H1 (cell line): ENCODE measurements around the gene ADAMTS17. TPM values are rescaled to one million over a fixed set of nuclear protein-coding genes. Genes with fewer than 3 reads are reported as not detected.

Experiments used
- CTCF ChIA-PET: fragments of 300-600 bp; sonication (Branson Sonifier 250); formaldehyde crosslinking; loops from one replicate; lab custom pipeline; 2021; ENCODE audit not compliant: partially characterized antibody; lab: Charles Lee
- POLR2A ChIA-PET: fragments of 300-600 bp; sonication (Branson Sonifier 250); formaldehyde crosslinking; loops from one replicate; lab custom pipeline; 2021; ENCODE audit warnings: inconsistent platforms; ENCODE audit not compliant: partially characterized antibody; lab: Charles Lee
- DNase-seq, 2 experiments: peaks; one replicate each; pipeline versions ENCODE4 v3.0.0 to v3.0.0-alpha.2; 2010 to 2022; ENCODE audit warnings: low spot score in 2 of 2, low read depth in 1 of 2, mixed read lengths in 1 of 2
- FAIRE-seq: peaks from 2 replicates; lab custom pipeline; 2011; peaks lifted over from hg19 to GRCh38; lab: Jason Lieb, UNC
- H2AFZ ChIP-seq: 2 replicates; pipeline ENCODE4 v1.8.1; 2012; ENCODE audit warnings: low read length, inconsistent platforms
- H2AK5ac ChIP-seq: 2 replicates; pipeline ENCODE4 v1.6.1; 2013; ENCODE audit warnings: low read depth, low read length
- H2BK120ac ChIP-seq: replicated peaks from 2 replicates; pipeline ENCODE3; 2013; ENCODE audit warnings: low read depth, low read length, inconsistent platforms
- H2BK12ac ChIP-seq: 2 replicates; pipeline ENCODE4 v1.6.1; 2013; ENCODE audit warnings: low read depth, low read length
- H2BK15ac ChIP-seq: 2 replicates; pipeline ENCODE4 v1.6.1; 2013; ENCODE audit warnings: low read length
- H2BK20ac ChIP-seq: 2 replicates; pipeline ENCODE4 v1.6.1; 2013; ENCODE audit warnings: low read length
- H2BK5ac ChIP-seq: 2 replicates; pipeline ENCODE4 v1.6.1; 2013; ENCODE audit warnings: low read depth, low read length
- H3K14ac ChIP-seq: 2 replicates; pipeline ENCODE4 v1.6.1; 2013; ENCODE audit warnings: inconsistent platforms; ENCODE audit not compliant: insufficient read length
- H3K18ac ChIP-seq: 2 replicates; pipeline ENCODE4 v1.6.1; 2013; ENCODE audit warnings: low read length; ENCODE audit errors: extremely low read depth
- H3K23ac ChIP-seq: 2 replicates; pipeline ENCODE4 v1.6.1; 2013; ENCODE audit warnings: inconsistent platforms; ENCODE audit not compliant: insufficient read length
- H3K23me2 ChIP-seq: 2 replicates; pipeline ENCODE4 v1.6.1; 2013; ENCODE audit warnings: low read depth, low read length
- H3K27ac ChIP-seq: 2 replicates; pipeline ENCODE4 v1.6.1; 2011; ENCODE audit warnings: low read depth, low read length, inconsistent platforms
- H3K27me3 ChIP-seq, 4 experiments: replicated peaks in 1 of 4; 1 replicate in 1 of 4; 2 replicates in 3 of 4; pipeline versions ENCODE4 v1.6.1 to v1.8.1; 2011 to 2013; ENCODE audit warnings: low read length in 3 of 4, mild to moderate bottlenecking in 3 of 4, inconsistent platforms in 2 of 4, mixed read lengths in 2 of 4, moderate library complexity in 1 of 4; ENCODE audit not compliant: control insufficient read depth in 3 of 4, insufficient read depth in 3 of 4; ENCODE audit errors: extremely low read depth in 1 of 4
- H3K36me3 ChIP-seq, 4 experiments: 2 replicates each; pipeline versions ENCODE4 v1.6.1 to v1.8.1; 2011 to 2013; ENCODE audit warnings: mild to moderate bottlenecking in 4 of 4, low read length in 3 of 4, moderate library complexity in 2 of 4, control low read depth in 1 of 4, inconsistent platforms in 1 of 4; ENCODE audit not compliant: insufficient read depth in 4 of 4, control insufficient read depth in 2 of 4
- H3K4ac ChIP-seq: replicated peaks from 2 replicates; pipeline ENCODE3; 2013; ENCODE audit warnings: low read length, low read depth, mixed read lengths, inconsistent platforms; ENCODE audit not compliant: insufficient read length
- H3K4me1 ChIP-seq, 4 experiments: replicated peaks in 1 of 4; 1 replicate in 1 of 4; 2 replicates in 3 of 4; pipeline versions ENCODE4 v1.6.1 to v1.8.1; 2011 to 2013; ENCODE audit warnings: low read length in 3 of 4, inconsistent platforms in 2 of 4, mixed read lengths in 1 of 4; ENCODE audit not compliant: insufficient read depth in 4 of 4, control insufficient read depth in 3 of 4
- H3K4me2 ChIP-seq, 2 experiments: 2 replicates each; pipeline versions ENCODE4 v1.6.1 to v1.8.1; 2011 to 2013; ENCODE audit warnings: low read depth in 2 of 2, low read length in 2 of 2, control low read depth in 1 of 2, inconsistent platforms in 1 of 2, mild to moderate bottlenecking in 1 of 2; ENCODE audit not compliant: insufficient read depth in 1 of 2
- H3K4me3 ChIP-seq, 4 experiments: fragments of 200-600, 300-600 bp in 1 of 4; sonication (generic), shearing (Covaris generic), sonication (Bioruptor Twin) in 1 of 4; 2 replicates each; pipeline versions ENCODE4 v1.5.1 to v1.8.1; 2011 to 2016; ENCODE audit warnings: low read length in 4 of 4, low read depth in 3 of 4, control low read depth in 2 of 4, inconsistent platforms in 2 of 4, mild to moderate bottlenecking in 2 of 4, mixed read lengths in 1 of 4, moderate library complexity in 1 of 4; ENCODE audit not compliant: insufficient read depth in 2 of 4; ENCODE audit errors: extremely low read depth in 1 of 4
- H3K56ac ChIP-seq: replicated peaks from 2 replicates; pipeline ENCODE3; 2013; ENCODE audit warnings: low read depth, mild to moderate bottlenecking, mixed read lengths, low read length, inconsistent platforms; ENCODE audit not compliant: insufficient read length
- H3K79me1 ChIP-seq: 2 replicates; pipeline ENCODE4 v1.6.1; 2013; ENCODE audit warnings: low read depth, low read length, control low read depth
- H3K79me2 ChIP-seq, 2 experiments: 2 replicates each; pipeline versions ENCODE4 v1.6.1 to v1.8.1; 2012 to 2013; ENCODE audit warnings: low read length in 2 of 2, mild to moderate bottlenecking in 2 of 2, inconsistent platforms in 1 of 2; ENCODE audit not compliant: insufficient read depth in 2 of 2, control insufficient read depth in 1 of 2
- H3K9ac ChIP-seq, 4 experiments: replicated peaks in 1 of 4; 1 replicate in 1 of 4; 2 replicates in 3 of 4; pipeline versions ENCODE4 v1.6.1 to v1.8.1; 2011 to 2013; ENCODE audit warnings: low read depth in 3 of 4, low read length in 3 of 4, control low read depth in 2 of 4, mild to moderate bottlenecking in 2 of 4, moderate library complexity in 2 of 4, inconsistent platforms in 1 of 4; ENCODE audit errors: extremely low read depth in 1 of 4
- H3K9me3 ChIP-seq, 2 experiments: 2 replicates each; pipeline versions ENCODE4 v1.6.1 to v1.8.1; 2012 to 2013; ENCODE audit warnings: mild to moderate bottlenecking in 2 of 2, moderate library complexity in 2 of 2, control low read depth in 1 of 2, inconsistent platforms in 1 of 2, low read depth in 1 of 2, low read length in 1 of 2, mixed read lengths in 1 of 2; ENCODE audit not compliant: insufficient read depth in 2 of 2
- H4K20me1 ChIP-seq, 2 experiments: replicated peaks in 1 of 2; 2 replicates each; pipeline versions ENCODE3 to v1.8.1; 2011 to 2013; ENCODE audit warnings: inconsistent platforms in 2 of 2, low read length in 2 of 2, mild to moderate bottlenecking in 1 of 2; ENCODE audit not compliant: insufficient read depth in 2 of 2, control insufficient read depth in 1 of 2
- H4K5ac ChIP-seq: 2 replicates; pipeline ENCODE4 v1.6.1; 2013; ENCODE audit warnings: low read length, low read depth, mixed read lengths, inconsistent platforms; ENCODE audit not compliant: insufficient read length
- H4K8ac ChIP-seq: 2 replicates; pipeline ENCODE4 v1.8.0; 2013; ENCODE audit warnings: mild to moderate bottlenecking, moderate library complexity, low read length, inconsistent platforms; ENCODE audit not compliant: insufficient read depth; ENCODE audit errors: extremely low read depth
- H4K91ac ChIP-seq: replicated peaks from 2 replicates; pipeline ENCODE3; 2013; ENCODE audit warnings: low read length, mixed read lengths, inconsistent platforms; ENCODE audit not compliant: insufficient read length
- CBX5 ChIP-seq: fragments of 300-800, 300-1000 bp; sonication (generic); IDR thresholded peaks from 2 replicates; pipeline ENCODE4 v1.7.1; 2016; ENCODE audit warnings: antibody characterized with exemption, low read length, low read depth
- MAFK ChIP-seq: IDR thresholded peaks from 2 replicates; pipeline ENCODE4 v1.6.1; 2012; ENCODE audit warnings: low read depth, mild to moderate bottlenecking, improper control_type of control experiment, low read length
- WGBS, 2 experiments: shearing (Covaris generic) in 1 of 2; methylation state at CpG; one replicate each; pipeline versions ENCODE4 v1.1.6 to v1.1.7; 2013 to 2015; ENCODE audit warnings: low lambda C conversion rate in 2 of 2, mixed read lengths in 2 of 2, inconsistent platforms in 1 of 2, low coverage in 1 of 2, missing lambda C conversion rate in 1 of 2; ENCODE audit not compliant: insufficient replicate concordance in 2 of 2, insufficient coverage in 1 of 2, insufficient read length in 1 of 2; ENCODE audit errors: extremely low coverage in 1 of 2, missing lambda C conversion rate in 1 of 2; 5-methylcytosine and 5-hydroxymethylcytosine counted together
- polyA plus RNA-seq, 7 experiments: library from polyadenylated mRNA; depleted of rRNA in 3 of 7; stranded (reverse) in 5 of 7; unstranded in 2 of 7; fragments of >200 nt in 5 of 7; fragments of 200-250 nt in 2 of 7; gene quantifications; 1 replicate in 5 of 7; 2 replicates in 1 of 7; 4 replicates in 1 of 7; pipeline versions ENCODE4 v1.2.1 to v1.2.3, GENCODE V29; 2011 to 2013; ENCODE audit warnings: missing spikeins in 2 of 7, mixed read lengths in 2 of 7
- total RNA-seq: library from RNA; stranded (reverse); fragmentation: NEBNext Ultra II Directional; extraction: Animal tissue kit (Norgen Biotek cat#: 25700); gene quantifications from 2 replicates; pipeline ENCODE4 v1.2.1, GENCODE V29; 2021

The ADAMTS17 gene
- total and polyA plus RNA-seq, 2 of the 8 experiments (the other 6 are each of a cell fraction or from before 2014, with no cell fraction given): 0.51 to 1.7 TPM

- FAIRE-seq: no peak
Observed at GRCh38 chr15:100037901-100038300, 303.9 kb downstream of the ADAMTS17 start.

More at GRCh38 chr15:100037901-100038300, 303.9 kb downstream of the ADAMTS17 start:
- no peak overlapping the region for H3K4me3 ChIP-seq
- DNase-seq: no peak
- ChIA-PET POLR2A (interaction anchor here (0.6 kb wide), 1 partner anchor 554 kb away, joined by 3 read pairs; no protein-coding TSS in a partner anchor), CTCF (interaction anchor here (0.6 to 1.6 kb wide), 3 partner anchors 20 to 306 kb away, joined by 3 read pairs; no protein-coding TSS in a partner anchor)
- H3K14ac ChIP-seq: no peak overlapping the region
- no peak overlapping the region for H2BK12ac ChIP-seq
- H2BK5ac ChIP-seq: no peak overlapping the region
- H3K18ac ChIP-seq: no peak overlapping the region
- H3K23me2 ChIP-seq: no peaks in the 10 kb centered on the region
- no peaks in the 10 kb centered on the region for H3K36me3 ChIP-seq
- no peak overlapping the region for H3K4ac ChIP-seq
- H4K5ac ChIP-seq: no peak overlapping the region
- H3K9ac ChIP-seq: no peak overlapping the region
- no peak overlapping the region for H2AFZ ChIP-seq
- no peak overlapping the region for H2BK20ac ChIP-seq
- H3K23ac ChIP-seq: no peak overlapping the region
- H2BK120ac ChIP-seq: no peak overlapping the region
- H3K4me2 ChIP-seq: no peak overlapping the region
- H4K20me1 ChIP-seq: no peaks in the 10 kb centered on the region
- no peaks in the 10 kb centered on the region for H3K4me1 ChIP-seq
- no peaks in the 10 kb centered on the region for H3K9me3 ChIP-seq
- TF ChIP-seq MAFK (no peak), CBX5 (no peak)
- TF ChIP-seq, all 59 proteins: peak for 0
- no peak overlapping the region for H2BK15ac ChIP-seq
- no peak overlapping the region for H3K27ac ChIP-seq
- H4K91ac ChIP-seq: no peak overlapping the region
- no peaks in the 10 kb centered on the region for H3K79me1 ChIP-seq
- no peaks in the 10 kb centered on the region for H3K79me2 ChIP-seq
- H4K8ac ChIP-seq: no peak overlapping the region
- no peaks in the 10 kb centered on the region for H3K27me3 ChIP-seq
- no peak overlapping the region for H3K56ac ChIP-seq
- H2AK5ac ChIP-seq: no peak overlapping the region
- WGBS, 2 experiments: 85% methylated on average over 2 of the region's 2 CpGs; no CpG with 5 or more reads in 1 of the 2 experiments
